Activated T-cell treated with anti-CD3 and anti-CD28 coated beads, Interleukin-2, amount 50 U/mL, for 1 hour (primary cell): ENCODE results near the gene MBD3L4.
"Not testable (repeated sequence)": the region's sequence is repeated elsewhere in the genome, so short reads cannot be mapped to it uniquely, and the experiment has no call there.

Experiments
- DNase-seq: peaks from one replicate; pipeline ENCODE4 v3.0.0-alpha.2; 2020

Gene MBD3L4

DNA sequence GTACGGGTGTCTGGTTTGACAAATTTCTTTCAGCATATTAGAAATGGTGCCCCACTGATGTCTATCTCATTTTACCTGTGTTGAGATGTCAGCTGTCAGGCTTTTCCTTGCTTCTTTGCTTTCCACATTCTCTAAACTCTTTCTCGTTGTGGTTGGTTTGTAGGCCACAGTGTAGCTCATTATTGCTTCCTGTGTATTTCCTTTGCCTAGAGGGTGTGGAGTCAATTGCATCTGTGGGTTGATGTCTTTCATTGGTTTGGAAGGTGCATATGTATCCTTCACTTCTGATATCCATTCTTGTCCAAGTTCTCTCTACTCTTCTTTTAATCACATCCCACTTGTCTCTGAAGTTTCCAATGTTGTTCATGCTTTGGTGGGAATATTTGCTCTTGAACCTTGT lies 1.6 kb upstream of the MBD3L4 start:
- not testable (repeated sequence) for DNase-seq

DNA sequence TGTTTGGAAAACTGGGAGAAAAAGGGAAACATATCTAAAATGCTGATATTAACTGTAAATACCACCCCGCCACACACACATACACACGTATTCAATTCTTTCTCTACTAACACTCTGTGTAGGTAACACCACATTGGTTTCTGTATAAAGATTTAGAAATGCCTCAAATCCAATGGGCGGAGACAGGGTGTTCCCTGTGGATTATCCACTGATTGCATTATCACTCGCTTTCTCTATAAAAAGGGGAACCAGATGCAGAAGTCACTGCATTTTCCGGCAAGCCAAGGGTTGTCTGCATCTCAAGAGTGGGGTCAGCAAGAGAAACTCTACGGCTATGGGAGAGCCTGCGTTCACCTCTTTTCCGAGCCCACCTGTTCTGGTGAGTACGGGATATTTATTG lies 9.7 kb downstream of the MBD3L4 start, which contains the start of gene MBD3L5:
Gene MBD3L5, plus strand, starts transcription at position 301 of the 400 bp plus-strand sequence. Its CDS starts 34 bp downstream, at position 335.
- DNase-seq: not testable (repeated sequence)

DNA sequence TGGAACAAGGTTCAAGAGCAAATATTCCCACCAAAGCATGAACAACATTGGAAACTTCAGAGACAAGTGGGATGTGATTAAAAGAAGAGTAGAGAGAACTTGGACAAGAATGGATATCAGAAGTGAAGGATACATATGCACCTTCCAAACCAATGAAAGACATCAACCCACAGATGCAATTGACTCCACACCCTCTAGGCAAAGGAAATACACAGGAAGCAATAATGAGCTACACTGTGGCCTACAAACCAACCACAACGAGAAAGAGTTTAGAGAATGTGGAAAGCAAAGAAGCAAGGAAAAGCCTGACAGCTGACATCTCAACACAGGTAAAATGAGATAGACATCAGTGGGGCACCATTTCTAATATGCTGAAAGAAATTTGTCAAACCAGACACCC lies 11.2 kb downstream of the MBD3L4 start:
- DNase-seq: not testable (repeated sequence)

- not testable (repeated sequence) for DNase-seq
Observed at GRCh38 chr19:7021331-7021730, 18.6 kb downstream of the MBD3L4 start, which contains the start of gene MBD3L2B. Gene MBD3L2B (minus strand): TSS chr19:7021431. CDS start chr19:7021397, 34 bp downstream.

- no peak for DNase-seq
Observed at GRCh38 chr19:7018828-7019227, 21.2 kb downstream of the MBD3L4 start.

GRCh38 chr19:7013678-7014077 lies 26.3 kb downstream of the MBD3L4 start:
- no peak for DNase-seq

- no peak for DNase-seq
Observed at GRCh38 chr19:7010722-7011593, 29.0 kb downstream of the MBD3L4 start.

- no peak for DNase-seq
Observed at GRCh38 chr19:7007859-7008258, 32.1 kb downstream of the MBD3L4 start.

DNA sequence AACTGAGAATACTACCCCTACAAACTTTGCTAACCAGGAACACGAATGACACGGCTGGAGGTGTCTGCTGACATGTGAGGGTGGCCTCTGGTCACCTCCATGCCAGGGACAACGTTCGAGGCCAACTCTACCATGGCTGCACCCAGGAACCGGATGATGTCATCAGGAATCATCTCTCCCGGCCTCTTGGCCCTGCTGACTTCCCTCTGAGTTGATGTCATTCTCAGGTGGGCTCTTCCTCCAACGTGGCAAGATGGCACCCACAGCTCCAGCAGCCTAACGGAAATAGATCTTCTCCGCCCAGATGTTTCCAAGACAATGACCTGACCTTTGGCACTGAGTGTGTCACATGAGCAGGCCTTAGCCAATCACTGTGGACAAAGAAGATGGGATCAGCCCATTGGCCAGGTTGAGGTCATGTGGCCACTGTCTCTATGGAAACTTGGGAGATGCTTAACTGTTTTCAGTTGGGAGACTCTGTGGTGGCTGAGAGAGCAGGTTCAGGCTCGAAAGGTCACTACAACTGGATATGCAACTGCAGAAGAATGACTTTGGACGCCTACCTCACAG lies 33.8 kb downstream of the MBD3L4 start:
- DNase-seq: no peak

DNA sequence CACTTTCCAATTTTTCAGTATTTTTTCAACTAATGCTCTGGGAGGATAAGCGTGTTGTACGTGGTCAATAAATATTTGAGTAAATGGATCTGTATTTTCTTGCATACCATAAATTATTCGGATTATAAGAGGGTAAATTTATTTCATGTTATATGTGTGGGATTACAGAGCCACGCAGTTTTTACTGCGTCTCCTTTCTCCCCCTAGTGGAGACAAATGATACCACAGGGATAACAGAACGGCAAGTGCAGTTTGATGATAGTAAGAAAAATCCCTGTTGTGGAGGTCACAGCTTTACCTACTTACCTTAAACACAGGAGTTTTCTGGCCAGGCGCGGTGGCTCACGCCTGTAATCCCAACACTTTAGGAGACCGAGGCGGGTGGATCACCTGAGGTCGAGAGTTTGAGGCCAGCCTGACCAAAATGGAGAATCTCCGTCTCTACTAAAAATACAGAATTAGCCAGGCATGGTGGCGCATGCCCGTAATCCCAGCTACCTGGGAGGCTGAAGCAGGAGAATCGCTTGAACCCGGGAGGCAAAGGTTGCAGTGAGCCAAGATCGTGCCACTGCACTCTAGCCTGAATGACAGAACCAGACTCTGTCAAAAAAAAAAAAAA lies 35.6 kb downstream of the MBD3L4 start:
- DNase-seq: no peak

- no peak for DNase-seq
Observed at GRCh38 chr19:7000816-7001215, 39.2 kb downstream of the MBD3L4 start.

DNA sequence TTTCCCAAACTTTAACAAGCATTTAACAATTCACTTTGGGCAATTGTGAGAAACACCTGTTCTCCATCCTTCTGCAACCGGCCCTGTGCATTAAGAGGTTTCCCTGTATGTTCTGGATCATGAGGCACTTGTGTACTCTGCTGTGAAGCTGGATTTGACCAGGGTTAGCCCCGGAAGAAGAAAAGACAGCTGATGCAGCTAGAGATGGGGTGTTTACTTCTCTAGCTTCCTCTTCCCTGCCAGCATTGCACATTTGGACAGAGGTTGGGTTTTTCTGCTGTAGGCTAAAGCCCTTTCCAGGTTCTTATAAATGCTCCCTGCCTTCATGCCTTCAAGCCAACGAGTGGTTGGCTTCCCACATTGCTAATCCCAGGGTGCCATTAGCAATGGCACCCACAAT lies 39.6 kb downstream of the MBD3L4 start:
- DNase-seq: no peak

- no peak for DNase-seq
Observed at GRCh38 chr19:6999933-7000332, 40.0 kb downstream of the MBD3L4 start.

GRCh38 chr19:6997679-6998445 lies 42.1 kb downstream of the MBD3L4 start:
- DNase-seq: no peak

DNA sequence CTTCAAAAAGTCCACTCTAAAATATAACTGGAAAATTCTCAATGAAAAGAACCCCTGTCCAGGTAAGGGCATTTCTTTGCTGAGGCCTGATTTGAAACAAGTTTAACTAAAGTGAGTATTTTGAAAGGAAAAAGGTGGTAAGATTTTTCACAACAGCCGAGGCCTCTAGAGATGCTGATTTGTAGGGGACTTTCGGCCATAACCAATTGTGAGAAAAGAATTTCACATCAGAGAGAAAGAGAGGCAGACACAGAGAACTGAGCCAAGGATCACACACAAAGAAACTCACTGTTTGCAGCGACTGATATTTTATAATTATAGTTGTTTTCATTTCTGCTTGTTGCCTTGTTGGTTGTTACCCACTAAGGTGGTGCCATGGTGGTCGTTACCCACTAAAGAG lies 43.2 kb downstream of the MBD3L4 start:
- DNase-seq: no peak

DNA sequence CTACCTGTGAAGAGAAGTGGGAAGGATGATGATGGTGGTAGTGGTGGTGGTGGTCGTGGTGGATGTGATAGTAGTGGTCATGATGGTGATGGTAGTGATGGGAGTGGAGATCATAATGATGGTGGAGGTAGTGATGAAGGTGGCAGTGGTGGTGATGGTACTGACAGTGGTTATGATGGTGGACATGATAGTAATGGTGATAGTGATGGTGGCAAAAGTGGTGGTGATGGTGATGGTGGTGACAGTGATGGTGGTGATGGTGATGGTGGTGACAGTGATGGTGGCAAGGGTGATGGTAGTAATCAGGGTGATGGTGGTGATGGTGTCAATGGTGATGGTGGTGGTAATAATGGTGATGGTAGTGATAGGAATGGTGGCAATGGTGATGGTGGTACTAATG lies 44.9 kb downstream of the MBD3L4 start:
- no peak for DNase-seq

- DNase-seq: no peak
Observed at GRCh38 chr19:6988257-6988656, 51.7 kb downstream of the MBD3L4 start.

GRCh38 chr19:6987850-6988249 lies 52.1 kb downstream of the MBD3L4 start:
- DNase-seq: no peak
